Right kidney (tissue), 9 donors: ENCODE data around the gene SLC9C2.
"Not testable (repeated sequence)": the region's sequence is repeated elsewhere in the genome, so short reads cannot be mapped to it uniquely, and the experiment has no call there.

ENCODE experiments used
- DNase-seq: peaks from one replicate; pipeline ENCODE4 v3.0.0-alpha.2; 2016
- long read RNA-seq, 8 donors: transcript quantifications; one replicate each; lab custom pipeline, GENCODE V29; 2026

Gene SLC9C2, protein sequence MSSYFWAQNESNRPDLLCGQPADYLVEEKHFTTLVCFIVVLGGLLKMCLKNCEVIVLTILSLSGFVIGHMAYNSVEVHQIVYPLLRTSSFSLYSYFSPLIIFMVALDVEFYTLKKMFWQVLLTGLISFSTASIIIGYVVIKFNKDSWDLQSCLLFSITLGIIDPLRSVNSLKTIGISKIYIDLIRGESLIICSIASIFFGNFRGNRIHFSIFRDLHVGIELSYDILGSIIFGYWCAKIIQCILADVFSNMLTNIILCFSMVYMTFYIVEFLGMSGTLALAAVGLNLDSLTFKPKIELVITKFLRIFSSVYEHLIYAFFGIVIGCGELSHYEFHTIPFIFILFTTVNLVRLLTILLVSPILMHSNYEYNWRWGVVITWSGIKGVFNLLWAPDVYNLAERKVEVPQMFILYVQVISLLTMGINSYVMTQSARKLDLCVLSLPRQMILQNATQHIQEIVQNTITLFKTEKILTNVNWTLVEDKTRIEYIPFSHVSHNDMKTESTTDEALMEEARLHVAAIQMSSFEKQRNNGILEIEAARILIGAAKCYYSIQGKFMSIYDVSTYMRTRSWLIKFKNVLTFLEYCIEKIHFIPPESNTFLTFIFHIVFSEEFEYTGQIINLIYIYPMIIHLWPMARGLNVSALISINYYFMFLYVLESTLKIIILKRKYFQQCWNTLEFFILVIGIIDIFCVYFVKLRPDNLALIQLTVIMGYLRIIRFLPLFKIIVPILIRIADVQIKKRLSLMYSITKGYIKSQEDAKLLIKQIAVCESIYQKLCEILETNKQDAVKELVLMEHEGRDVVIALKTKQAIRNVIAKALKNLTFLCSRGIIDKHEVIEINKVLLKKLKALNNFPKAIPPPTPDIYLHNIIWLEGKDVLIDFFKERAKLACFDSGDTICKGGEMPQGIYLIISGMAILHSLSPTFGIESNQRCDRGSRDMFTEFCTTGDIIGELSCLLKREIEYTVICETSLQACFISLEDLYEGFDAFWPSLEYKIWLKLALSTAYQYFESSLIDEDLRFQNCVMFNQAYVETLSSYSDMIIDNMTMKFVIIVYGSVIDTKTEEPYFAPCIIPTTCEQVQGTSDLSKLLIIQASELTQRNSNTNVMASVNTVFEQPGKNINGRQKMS
- long read RNA-seq, donor 1 = 0 reads
- long read RNA-seq, donor 2 = 0 reads
- long read RNA-seq, donor 3 = 0 reads
- long read RNA-seq, donor 4 = 0 reads
- long read RNA-seq, donor 5 = 0 reads
- long read RNA-seq, donor 6 = 0 reads
- long read RNA-seq, donor 7 = 0 reads
- long read RNA-seq, donor 8 = 0 reads

DNA sequence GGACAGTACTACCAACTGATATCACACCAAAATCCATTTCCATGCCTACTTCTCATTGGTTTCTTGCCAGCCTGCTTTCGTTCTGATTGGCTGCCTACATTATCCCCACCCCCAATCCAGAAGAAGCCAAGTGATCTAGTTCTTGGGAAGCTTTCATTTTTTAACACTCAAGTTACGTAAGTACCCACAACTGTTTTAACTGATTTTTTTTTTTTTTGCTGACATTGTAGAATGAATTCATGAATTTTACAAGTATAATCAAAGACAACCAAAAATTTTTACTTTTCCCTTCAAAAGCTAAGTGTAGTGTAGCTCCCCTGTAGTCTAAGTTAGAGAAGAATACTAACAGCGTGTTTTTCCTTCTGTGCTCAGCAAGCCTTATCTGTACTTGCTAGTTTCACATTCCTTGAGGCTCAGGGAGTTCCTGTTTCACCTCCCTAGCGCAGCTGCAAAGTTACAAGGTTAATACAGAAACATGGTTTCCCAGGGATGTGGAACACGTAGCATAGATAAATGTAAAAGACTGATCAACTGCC is at the start of gene SLC9C2:
Gene SLC9C2, minus strand, starts transcription at position 17 of the 536 bp plus-strand sequence. CDS start 1,296 bp downstream, outside the sequence.
- no peak for DNase-seq

DNA sequence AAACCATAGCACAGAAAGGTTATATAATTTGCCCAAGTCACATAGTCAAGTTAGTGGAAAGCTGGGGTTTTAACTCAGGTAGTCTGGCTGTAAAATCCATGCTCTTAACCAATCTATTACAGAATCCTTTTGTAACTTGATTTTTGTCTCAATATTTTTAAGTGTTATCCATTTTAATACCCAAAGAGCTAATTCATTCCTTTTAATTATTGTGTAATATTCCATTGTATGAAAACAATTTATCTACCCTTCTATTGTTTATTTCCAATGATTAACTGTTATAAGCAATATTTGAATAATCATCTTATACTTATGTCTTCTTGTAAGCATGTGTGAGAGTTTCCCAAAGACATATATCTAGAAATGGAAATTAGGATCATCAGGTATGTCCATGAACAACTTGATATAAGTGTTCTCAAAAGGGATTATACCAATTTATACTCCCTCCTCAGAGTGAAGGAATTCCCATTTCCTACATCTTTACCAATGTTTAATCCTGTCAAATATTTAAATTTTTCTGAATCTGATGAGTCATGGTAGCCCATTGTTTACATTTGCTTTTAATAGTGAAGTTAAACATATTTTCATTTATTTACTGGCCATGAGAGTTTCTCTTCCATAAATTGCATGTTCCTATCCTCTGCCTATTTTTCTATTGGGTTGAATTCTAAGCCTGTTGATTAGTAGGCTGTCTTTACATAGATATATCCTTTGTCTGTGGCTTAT is 46.2 kb upstream of the SLC9C2 start:
- no peak for DNase-seq

DNA sequence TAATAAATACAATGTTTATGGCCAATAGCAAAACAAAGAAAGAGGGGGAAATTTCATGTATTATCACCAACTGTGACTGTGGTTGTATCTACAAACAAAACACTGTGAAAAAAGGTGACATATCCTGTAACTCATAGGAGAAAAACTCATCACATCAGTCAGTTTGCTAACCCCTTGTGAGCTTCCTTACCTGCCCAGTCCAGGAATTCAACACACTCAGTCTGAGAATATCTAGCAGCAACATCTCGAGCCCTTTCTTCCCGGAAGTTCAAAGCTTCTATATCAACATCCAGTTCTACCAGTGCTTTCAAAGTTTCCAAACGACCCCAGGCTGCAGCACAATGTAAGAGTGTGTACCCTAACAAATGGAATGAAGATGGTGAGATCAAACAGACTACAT is 43.8 kb upstream of the SLC9C2 start:
- DNase-seq = no peak

DNA sequence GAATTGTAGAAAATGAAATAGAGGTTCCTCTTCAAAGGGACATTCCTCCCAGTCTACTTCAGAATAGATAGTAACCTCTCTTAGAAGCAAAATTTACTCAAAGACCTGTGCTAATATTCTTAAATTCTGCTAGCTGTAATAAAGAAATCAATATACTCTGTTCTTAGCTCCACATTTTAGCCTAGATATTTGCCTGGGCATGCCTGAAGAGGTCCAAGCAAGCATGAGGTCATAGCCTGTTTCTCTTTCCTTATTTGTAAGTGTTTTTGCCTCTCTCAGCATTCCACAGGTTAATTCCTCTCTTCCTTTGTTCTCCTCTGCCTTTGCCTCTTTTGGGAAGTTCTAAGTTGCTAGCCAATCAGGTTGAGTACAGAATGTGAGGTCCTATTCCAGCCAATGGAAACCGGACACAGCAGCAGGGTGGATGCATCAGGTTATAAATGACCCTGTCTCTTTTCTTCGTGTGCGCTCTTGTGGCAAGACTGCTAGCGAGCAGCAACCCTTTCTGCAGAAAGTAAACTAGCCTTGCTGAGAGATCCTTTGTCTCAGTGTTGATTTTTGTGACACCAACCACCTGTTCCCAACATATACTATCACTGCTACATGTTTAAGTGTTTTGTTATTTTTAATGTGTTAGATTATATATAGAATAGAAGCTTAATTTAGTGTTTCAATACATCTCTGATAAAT is 39.7 kb upstream of the SLC9C2 start:
- DNase-seq = not testable (repeated sequence)

DNA sequence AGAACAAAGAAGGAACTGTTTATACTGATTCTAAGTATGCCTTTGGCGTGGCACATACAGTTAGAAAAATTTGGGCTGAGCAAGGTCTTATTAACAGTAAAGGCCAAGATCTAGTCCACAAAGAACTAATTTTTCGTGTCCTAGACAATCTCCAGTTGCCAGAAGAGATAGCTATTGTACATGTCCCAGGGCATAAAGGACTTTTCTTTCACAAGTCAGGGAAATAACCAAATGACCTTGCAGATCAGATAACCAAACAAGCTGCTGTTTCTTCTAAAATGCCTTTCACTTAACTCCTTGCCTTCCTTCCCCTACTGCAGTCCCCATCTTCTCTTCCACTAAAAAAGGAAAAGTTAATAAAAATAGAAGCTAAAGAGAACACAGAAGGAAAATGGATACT is 36.2 kb upstream of the SLC9C2 start:
- no peak for DNase-seq

DNA sequence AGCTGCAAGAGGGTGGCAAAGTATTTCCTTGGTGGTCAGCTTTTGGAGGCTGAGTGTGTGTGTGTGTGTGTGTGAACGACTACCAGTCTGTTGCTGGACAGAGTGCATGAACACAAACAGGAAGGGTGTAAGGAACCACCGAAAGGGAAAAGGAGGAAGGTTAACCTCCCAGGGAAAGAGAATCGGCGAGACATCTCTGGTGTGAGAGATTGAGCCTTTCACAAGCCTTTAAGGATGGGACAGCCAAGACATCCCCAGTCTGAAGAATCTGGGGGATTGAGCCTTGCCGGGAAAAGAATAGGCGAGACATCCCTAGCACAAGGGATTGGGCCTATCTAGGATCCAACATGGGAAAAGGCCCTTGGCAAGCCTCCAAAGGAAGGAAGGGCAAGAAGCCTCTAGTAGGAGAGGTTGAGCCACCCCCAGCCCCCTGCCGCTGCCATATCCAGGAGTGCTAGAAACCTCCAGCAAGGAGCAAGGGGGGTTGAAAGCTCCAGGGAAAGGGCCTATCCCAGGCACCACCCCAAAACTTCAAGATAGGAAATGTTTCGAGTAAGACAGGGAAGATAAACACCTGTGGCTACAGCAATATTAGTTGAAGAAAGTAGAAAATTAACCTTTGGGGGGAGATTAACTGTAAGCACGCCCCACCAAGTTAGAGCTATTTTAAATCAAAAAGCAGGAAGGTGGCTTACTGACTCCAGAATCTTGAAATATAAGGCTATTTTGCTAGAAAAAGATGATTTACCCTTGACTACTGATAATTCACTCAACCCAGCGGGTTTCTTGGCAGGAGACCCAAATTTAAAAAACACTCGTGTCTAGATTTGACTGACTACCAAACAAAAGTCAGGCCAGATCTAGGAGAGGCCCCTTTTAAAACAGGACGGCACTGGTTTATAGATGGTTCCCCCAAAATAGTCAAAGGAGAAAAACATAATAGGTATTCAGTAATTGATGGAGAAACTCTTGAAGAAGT is 35.5 kb upstream of the SLC9C2 start:
- no peak for DNase-seq

DNA sequence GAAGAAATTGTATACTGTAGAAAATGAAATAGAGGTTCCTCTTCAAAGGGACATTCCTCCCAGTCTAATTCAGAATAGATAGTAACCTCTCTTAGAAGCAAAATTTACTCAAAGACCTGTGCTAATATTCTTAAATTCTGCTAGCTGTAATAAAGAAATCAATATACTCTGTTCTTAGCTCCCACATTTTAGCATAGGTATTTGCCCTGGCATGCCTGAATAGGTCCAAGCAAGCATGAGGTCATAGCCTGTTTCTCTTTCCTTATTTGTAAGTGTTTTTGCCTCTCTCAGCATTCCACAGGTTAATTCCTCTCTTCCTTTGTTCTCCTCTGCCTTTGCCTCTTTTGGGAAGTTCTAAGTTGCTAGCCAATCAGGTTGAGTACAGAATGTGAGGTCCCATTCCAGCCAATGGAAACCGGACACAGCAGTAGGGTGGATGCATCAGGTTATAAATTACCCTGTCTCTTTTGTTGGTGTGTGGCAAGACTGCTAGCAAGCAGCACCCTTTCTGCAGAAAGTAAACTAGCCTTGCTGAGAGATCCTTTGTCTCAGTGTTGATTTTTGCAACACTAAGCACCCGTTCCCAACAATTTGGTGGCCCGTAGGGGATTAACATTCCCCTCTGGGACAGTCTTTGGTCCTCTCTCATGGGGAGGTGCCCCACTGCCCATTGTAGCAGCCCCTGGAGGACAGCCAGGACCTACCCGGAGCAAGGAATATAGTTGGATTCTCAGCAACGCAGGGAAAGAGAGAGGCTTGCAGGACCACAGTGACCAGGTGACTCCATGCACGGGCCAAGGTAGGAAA is 34.6 kb upstream of the SLC9C2 start:
- DNase-seq = not testable (repeated sequence)

DNA sequence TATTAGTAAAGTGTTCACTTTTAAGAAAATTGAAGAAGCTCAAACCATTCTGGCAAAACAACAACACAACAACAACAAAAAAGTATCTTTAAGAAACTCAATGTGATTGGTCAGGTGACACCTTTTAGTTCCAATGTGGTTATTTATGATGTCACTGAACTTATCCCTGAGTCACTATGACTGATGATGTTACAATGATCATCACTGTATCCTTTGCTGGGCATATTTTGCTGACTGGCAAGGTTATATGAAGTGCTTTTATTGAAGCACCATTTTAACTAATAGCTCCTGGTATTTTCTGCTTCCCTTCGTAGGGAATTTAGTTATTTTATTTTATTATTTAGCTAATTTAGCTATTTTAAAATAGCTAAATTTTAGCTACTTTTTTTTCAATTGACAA is 32.2 kb upstream of the SLC9C2 start, which contains the start of gene TEX50:
Gene TEX50, plus strand, starts transcription at position 223 of the 400 bp plus-strand sequence. CDS start 184 bp downstream, outside the sequence.
- no peak for DNase-seq

DNA sequence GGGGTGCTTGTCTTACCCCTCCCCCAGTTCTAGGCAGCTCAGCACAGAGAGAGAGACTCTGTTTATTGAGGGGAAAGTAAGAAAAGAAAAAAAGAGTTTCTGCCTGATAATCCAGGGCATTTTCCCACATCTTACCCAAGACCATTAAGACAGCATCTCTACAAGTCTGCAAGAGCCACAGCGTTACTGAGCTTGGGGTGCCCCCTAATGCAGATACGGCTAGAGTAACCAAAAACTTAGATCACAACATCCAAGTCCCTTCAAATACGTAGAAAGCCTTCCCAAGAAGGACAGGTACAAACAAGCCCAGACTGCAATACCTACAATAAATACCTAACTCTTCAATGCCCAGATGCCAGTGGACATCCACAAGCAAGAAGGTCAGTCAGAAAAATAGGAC is 26.0 kb upstream of the SLC9C2 start:
- DNase-seq = no peak

DNA sequence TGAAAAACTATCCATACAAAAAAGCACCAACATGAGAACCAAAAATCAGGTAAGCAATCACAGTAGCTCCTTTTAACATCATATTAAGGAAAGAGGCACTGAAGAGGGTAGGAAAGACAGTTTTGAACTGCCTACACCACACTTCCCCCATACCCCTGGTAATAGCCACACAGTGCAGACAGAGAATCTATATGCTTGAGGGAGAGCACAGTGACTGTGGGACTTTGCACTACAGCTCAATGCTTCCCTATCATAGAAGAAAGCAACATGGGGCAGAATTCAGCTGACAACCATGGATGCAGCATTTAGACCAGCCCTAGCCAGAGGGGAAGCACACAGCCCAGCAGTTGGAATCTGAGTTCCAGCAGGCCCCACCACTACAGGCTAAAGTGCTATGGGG is 24.4 kb upstream of the SLC9C2 start:
- no peak for DNase-seq

DNA sequence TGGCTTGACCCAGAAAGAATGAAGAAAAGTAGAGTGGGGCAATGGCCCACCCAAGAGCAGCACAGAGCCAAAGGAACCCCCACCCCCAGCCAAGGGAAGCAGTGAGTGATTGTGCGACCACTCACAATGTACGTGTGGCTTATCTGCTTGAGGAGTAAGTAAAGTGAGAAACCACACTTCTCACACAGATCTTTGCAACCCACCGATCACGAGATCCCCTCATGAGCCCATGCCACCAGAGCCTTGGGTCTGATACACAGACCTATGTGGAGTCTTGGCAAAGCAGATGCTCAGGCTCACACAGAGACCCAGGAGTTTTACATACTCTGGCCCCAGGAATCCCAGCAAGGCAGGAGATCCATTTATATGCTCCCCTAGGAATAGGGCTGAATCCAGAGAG is 14.0 kb upstream of the SLC9C2 start:
- DNase-seq = no peak

DNA sequence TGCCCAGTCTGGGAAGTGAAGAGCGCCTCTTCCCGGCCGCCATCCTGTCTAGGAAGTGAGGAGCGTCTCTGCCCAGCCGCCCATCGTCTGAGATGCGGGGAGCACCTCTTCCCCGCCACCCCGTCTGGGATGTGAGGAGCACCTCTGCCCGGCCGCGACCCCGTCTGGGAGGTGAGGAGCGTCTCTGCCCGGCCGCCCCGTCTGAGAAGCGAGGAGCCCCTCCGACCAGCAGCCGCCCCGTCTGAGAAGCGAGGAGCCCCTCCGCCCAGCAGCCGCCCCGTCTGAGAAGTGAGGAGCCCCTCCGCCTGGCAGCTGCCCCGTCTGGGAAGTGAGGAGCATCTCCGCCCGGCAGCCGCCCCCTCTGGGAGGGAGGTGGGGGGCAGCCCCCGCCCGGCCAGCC is 10.2 kb upstream of the SLC9C2 start:
- DNase-seq = not testable (repeated sequence)

DNA sequence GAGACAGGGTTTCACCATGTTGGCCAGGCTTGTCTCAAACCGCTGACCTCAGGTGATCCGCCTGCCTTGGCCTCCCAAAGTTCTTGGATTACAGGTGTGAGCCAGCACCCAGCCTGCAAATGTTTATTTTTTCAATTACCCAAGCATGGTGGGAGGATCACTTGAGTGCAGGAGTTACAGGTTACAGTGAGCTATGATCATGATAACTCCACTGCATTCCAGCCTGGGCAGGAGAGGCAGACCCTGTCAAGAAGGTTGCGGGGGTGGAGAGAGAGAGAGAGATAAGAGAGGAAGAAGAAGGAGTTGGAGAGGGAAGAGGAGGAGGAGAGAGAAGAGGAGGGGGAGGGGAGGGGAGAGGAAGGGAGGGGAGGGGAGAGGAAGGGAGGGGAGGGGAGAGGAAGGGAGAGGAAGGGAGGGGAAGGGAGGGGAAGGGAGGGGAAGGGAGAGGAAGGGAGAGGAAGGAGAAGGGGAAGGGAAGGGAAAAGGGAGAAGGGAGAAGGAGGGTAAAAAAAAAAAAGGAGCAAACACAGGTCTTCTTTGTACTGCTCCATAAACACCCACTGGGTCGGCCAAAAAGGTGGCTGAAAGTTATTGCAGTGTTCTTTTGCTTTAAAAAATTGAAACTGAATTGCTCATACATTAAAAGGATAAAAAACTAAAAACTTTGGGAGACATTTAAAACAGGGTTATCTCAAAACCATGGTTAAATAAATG is 5.8 kb upstream of the SLC9C2 start:
- no peak for DNase-seq

DNA sequence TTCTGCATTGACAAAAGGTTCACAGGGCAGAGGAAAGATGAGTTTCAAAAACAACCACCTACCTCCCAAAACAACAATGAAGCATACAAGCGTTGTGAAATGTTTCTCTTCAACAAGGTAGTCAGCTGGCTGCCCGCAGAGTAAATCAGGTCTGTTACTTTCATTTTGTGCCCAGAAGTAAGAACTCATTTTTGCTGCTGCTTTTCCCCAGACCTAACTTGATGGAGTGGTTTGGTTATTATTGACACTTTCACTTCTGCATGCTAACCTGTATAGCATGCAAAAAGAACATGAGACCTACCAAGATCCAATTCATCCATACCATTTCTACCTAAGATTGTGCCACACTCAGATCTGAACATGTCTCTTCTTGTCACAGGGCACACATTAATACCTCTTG is 1.3 kb downstream of the SLC9C2 start:
- DNase-seq = no peak

DNA sequence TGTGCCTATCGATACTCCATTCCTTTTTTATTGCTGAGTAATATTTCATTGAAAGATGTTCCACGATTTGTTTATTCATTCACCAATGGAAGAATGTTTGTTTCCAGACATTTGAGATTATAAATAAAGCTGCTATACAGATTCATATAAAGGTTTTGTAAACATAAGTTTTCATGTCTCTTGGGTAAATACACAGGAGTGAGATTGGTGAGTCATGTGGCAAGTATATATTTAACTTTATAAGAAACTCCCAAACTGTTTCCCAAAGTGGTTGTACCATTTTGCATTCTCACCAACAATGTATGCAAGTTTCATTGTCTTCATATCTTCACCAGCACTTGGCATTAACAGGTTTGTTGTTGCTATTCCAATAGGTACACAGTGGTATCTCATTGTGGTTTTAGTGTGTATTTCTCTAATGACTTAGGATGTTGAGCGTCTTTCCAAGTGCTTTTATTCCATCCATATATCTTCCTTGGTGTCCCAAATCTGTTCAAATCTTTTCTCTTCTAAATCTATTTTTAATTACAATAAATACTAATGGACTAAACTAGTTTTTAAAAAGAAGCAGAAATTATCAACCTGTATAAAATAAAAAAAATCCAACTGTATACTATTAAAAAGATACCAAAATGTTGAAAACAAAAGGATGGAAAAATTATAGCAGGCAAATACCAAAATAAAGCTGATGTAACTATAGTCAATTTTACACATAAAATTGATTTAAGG is 6.6 kb downstream of the SLC9C2 start:
- DNase-seq = no peak

DNA sequence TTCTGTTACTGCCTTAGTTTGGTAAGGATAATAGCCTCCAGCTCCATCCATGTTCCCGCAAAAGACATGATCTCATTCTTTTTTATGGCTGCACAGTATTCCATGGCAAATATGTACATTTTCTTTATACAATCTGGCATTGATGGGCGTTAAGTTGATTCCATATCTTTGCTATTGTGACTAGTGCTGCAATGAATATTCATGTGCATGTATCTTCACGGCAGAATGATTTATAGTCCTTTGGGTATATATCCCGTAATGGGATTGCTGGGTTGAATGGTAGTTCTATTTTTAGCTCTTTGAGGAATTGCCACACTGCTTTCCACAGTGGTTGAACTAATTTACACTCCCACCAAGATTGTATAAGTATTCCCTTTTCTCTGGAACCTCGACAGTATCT is 11.7 kb downstream of the SLC9C2 start:
- DNase-seq = not testable (repeated sequence)

DNA sequence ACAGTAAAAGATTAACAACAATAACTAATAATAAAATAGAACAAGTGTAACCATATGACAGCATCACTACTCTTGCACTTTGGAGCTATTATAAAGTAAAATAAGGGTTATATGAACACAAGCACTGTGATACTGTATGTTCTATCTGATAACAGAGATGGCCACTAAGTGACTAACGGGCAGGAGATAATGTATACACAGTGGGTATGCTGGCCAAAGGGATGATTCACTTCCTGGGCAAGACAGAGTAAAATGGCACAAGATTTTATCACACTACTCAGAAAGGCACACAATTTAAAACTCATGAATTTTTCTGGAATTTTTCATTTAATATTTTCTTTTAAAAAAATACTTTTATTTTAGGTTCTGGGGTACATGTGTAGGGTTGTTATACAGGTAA is 12.3 kb downstream of the SLC9C2 start:
- no peak for DNase-seq
